ENCODE results near the gene PCSK1.
"Not testable (repeated sequence)": the region's sequence is repeated elsewhere in the genome, so short reads cannot be mapped to it uniquely, and the experiment has no call there.

Gene PCSK1

GRCh38 chr5:96372726-96373380 is 60.2 kb downstream of the PCSK1 start:
- DNase-seq (ENCODE audit: low spot score) = no peak

- DNase-seq (ENCODE audit: low spot score) = no peak
Measured at GRCh38 chr5:96370976-96371375, 62.1 kb downstream of the PCSK1 start.

DNA sequence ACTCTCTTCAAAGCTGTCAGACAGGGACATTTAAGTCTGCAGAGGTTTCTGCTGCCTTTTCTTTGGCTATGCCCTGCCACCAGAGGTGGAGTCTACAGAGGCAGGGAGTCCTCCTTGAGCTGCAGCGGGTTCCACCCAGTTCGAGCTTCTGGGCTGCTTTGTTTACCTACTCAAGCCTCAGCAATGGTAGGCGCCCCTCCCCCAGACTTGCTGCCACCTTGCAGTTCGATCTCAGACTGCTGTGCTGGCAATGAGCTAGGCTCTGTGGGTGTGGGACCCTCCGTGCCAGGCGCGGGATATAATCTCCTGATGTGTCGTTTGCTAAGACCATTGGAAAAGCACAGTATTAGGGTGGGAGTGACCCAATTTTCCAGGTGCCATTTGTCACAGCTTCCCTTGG is 65.7 kb downstream of the PCSK1 start:
- not testable (repeated sequence) for DNase-seq (ENCODE audit: low spot score)

DNA sequence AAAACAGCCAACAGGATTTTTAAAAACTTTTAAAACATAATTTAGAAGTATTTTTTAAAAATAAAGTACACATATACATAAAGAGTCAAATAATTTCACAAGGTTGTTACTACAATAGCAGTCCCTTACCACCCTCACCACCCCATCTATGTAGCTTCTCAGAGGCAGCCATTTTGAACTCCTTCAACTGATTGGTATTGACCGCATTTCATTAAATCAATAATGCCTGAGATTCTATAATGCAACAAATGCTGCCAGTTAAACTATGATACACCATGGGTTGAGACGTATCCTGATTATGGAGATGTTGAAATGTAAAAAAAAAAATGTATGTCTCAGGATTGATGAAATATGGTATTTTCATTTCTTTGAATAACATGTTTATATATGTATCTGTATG is 78.8 kb downstream of the PCSK1 start:
- DNase-seq (ENCODE audit: low spot score) = no peak

DNA sequence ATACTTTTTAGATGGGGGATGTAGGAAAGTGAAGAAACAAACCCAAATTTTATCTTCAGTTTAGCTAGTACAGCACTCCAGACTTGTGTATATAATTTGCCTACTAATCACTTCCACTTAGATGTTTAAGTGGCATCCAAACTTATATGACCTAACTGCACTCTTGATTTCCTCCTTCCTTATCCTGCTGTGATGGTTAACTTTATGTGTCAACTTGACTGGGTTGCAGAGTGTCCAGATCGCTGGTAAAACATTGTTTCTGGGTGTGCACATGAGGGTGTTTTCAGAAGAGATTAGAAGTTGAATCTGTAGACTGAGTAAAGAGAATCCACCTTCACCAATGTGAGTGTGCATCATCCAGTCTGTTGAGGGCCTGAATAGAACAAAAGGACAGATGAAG is 79.8 kb downstream of the PCSK1 start:
- DNase-seq (ENCODE audit: low spot score) = no peak

- no peak for DNase-seq (ENCODE audit: low spot score)
Measured at GRCh38 chr5:96350678-96351077, 82.4 kb downstream of the PCSK1 start.

DNA sequence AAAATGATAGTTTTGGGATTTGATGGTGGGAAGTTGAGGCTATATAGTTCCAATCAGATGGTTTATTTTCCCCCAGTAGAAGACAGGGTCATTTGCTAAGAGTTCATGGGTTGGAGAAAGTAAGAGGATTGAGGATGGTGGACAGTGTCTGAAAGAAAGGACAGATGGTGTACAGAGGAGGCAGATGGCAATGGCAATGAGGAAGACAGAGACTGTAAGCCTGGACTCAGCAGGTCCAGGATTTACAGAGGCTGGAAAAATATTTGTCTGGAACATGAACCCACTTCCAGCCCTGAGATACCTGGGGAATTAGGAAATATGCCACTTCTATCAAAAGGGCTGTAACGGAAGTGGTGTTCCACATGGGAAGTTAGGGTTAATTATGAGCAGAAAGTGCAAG is 84.5 kb downstream of the PCSK1 start:
- DNase-seq (ENCODE audit: low spot score) = no peak

DNA sequence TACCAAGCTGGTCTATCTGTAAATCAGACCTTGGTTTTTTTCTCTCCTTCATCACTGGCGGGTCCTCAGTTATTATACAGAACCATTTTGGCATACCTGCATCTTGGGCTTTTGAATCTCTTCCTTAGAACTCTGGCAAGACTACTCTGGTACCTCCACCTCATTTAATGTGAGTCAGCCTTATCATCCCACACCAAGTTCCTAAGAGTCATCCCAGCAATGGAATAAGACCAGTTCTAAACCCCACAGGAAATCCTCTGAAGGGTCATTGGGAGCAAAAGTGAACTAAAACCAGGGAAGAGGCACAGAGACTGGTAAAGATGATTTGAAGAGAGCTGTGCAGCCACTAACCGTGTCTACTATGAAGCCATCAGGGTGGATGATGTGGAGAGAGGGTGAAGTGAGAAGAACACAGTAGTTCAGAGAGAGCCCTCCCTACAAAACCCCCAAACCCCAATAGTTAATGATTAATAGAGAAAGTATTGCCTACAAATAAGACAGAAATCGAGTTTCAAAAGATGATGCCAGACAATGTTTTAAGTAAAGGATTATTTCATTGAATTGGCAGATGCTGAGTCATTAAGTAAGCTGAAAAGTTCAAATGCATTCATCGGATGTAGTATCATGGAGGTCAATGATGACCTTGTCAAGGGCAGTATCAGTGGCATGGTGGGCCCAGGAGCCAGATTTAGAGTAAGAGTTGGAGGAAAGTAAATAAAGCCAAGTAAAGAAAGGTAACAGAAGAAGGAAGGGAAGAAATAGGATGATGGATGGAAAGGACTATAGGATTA is 85.4 kb downstream of the PCSK1 start:
- no peak for DNase-seq (ENCODE audit: low spot score)

DNA sequence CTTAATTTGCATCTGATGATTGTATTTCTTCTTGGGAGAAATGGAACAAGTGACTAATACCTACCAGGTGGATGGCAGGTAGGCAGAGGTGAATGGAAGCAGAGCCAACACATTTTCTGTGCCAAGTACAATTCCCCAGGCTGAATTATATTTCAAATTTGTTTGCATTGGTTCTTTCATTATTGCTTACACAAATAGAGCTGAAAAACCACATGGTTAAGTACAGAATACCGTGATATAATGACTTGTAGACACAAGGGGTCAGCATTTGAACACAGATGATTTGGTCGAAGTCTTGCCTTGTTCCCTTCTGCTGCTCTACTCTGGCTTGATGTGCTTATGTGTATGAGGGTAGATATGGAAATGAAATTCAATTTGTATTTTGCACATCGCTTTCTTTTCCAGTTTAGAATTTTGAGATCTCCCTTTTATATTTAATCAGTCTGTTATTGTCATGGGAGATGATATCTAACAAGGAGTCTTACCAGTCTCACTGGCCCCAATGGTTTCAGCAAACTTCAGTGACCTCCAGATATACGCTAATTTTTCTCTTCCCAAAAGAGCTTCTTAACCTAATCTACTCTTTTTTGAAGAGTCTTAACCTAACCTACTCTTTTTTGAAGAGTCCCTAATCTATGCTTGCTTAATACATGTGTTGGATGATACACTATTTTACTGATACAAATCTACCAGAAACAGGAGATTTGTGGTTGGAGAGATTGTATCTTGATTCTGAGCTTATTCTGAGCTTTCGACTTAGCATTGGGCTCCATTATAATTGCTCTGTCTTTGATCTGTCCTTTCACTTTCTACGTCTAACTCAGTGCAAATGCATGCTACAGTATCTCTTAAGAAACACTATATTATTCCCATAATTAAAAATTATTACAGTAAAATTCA is 88.1 kb downstream of the PCSK1 start:
- peak; percentile 73 for DNase-seq (ENCODE audit: low spot score)

DNA sequence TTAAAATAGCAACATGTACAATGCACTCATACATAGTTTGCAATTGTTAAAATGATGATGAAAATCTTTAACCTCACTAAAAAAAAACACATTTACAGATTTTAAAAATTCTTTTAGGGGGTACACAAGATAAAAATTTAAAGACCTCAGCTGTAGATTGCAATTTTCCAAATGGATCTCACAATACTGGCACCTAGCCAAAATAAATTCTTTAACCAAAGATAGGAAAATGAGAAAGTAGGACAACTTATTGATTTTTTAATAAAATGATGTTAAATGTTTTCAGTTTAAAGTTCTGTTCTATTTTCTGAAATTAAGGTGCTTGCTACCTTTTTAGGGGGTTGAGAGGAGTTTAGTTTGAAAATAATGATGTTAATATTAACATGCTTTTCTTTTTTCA is 90.0 kb downstream of the PCSK1 start:
- no peak for DNase-seq (ENCODE audit: low spot score)

DNA sequence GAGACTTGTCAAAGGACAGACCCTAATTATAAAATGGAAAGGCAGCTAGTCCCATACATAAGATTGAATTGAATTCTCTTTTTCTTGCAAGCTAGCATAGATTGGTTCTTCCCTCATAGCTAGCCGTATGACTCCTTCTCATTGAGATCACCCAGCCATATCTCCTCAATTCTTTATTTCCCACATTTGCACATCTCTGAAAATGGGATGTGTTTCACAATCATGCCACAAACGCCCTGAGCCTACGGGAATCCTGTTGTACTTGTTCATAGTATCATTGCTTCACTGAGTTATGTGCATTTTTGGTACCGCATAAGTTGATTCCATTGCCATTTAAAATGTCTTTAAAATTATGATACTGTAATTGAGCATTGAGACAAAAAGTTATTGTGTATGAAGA is 90.5 kb downstream of the PCSK1 start:
- no peak for DNase-seq (ENCODE audit: low spot score)
